PC-3 (cell line): ENCODE measurements around the gene SPTA1. TPM values are rescaled to one million over a fixed set of nuclear protein-coding genes. Genes with fewer than 3 reads are reported as not detected.
"Not testable (repeated sequence)": the region's sequence is repeated elsewhere in the genome, so short reads cannot be mapped to it uniquely, and the experiment has no call there.

Experiments
- ATAC-seq: fragments of 200-7000 bp; cut with Tn5 transposase; 2 replicates; pipeline ENCODE4 v1.9.1; 2020; ENCODE audit warnings: mild to moderate bottlenecking, moderate library complexity
- BruUV-seq: library from RNA; stranded (reverse); fragments of 400-500 nt; replicated peaks from 2 replicates; lab custom pipeline; 2021; lab: Mats Ljungman, UMichigan
- CTCF ChIA-PET: fragments of 300-600 bp; sonication (Branson Sonifier 250); formaldehyde crosslinking; loops from one replicate; lab custom pipeline; 2022; ENCODE audit warnings: antibody characterized with exemption; lab: Charles Lee
- POLR2A ChIA-PET: fragments of 300-600 bp; sonication (Branson Sonifier 250); formaldehyde crosslinking; loops from one replicate; lab custom pipeline; 2022; ENCODE audit warnings: antibody characterized with exemption; ENCODE audit not compliant: unreplicated experiment; lab: Charles Lee
- DNase-seq: peaks from one replicate; pipeline ENCODE4 v3.0.0-alpha.2; 2015
- H2AFZ ChIP-seq: fragments of 300-600 bp; sonication (generic); 2 replicates; pipeline ENCODE4 v1.6.0; 2016; ENCODE audit warnings: antibody characterized with exemption, low read length
- H3F3A ChIP-seq: fragments of 300-600 bp; sonication (generic); one replicate; pipeline ENCODE4 v1.6.0; 2017; ENCODE audit warnings: antibody characterized with exemption, low read length, control low read depth, mild to moderate bottlenecking; ENCODE audit not compliant: unreplicated experiment
- H3K27ac ChIP-seq: fragments of 300-600 bp; sonication (generic); 2 replicates; pipeline ENCODE4 v1.5.1; 2016; ENCODE audit warnings: mild to moderate bottlenecking, low read length
- H3K27me3 ChIP-seq: fragments of 300-600 bp; sonication (generic); 2 replicates; pipeline ENCODE4 v1.6.1; 2016; ENCODE audit warnings: low read length, mixed read lengths
- H3K36me3 ChIP-seq: fragments of 300-600 bp; sonication (generic); 2 replicates; pipeline ENCODE4 v1.6.1; 2016; ENCODE audit warnings: low read depth, mixed run types, low read length, mixed read lengths
- H3K4me1 ChIP-seq: fragments of 300-600 bp; sonication (generic); 2 replicates; pipeline ENCODE4 v1.5.1; 2016; ENCODE audit warnings: low read length; ENCODE audit not compliant: insufficient read depth
- H3K4me2 ChIP-seq: fragments of 300-600 bp; sonication (generic); 2 replicates; pipeline ENCODE4 v1.6.0; 2016; ENCODE audit warnings: low read length
- H3K4me3 ChIP-seq: fragments of 300-600 bp; sonication (generic); 2 replicates; pipeline ENCODE4 v1.5.1; 2016; ENCODE audit warnings: mild to moderate bottlenecking, low read length, mixed read lengths
- H3K79me2 ChIP-seq: fragments of 300-600 bp; sonication (generic); 2 replicates; pipeline ENCODE4 v1.6.1; 2017; ENCODE audit warnings: low read length, mixed read lengths
- H3K9ac ChIP-seq: fragments of 300-600 bp; sonication (generic); 2 replicates; pipeline ENCODE4 v1.6.0; 2016; ENCODE audit warnings: mild to moderate bottlenecking, low read length
- H3K9me2 ChIP-seq: fragments of 300-600 bp; sonication (generic); replicated peaks from 2 replicates; pipeline ENCODE4 v1.6.1; 2016; ENCODE audit warnings: mixed run types, low read length, mixed read lengths
- H3K9me3 ChIP-seq: fragments of 300-600 bp; sonication (generic); 2 replicates; pipeline ENCODE4 v1.6.1; 2016; ENCODE audit warnings: low read length, mixed read lengths
- H4K20me1 ChIP-seq: fragments of 300-600 bp; sonication (generic); 2 replicates; pipeline ENCODE4 v1.6.1; 2016; ENCODE audit warnings: low read length, mixed read lengths
- CTCF ChIP-seq: fragments of 300-600 bp; sonication (generic); conservative IDR thresholded peaks from 2 replicates; pipeline ENCODE4 v1.5.1; 2017; ENCODE audit warnings: antibody characterized with exemption, low read depth, mild to moderate bottlenecking, low read length
- EZH2 ChIP-seq: fragments of 300-600 bp; sonication (generic); IDR thresholded peaks from one replicate; pipeline ENCODE4 v1.6.1; 2017; ENCODE audit warnings: antibody characterized with exemption, mild to moderate bottlenecking, low read length; ENCODE audit not compliant: unreplicated experiment
- EZH2phosphoT487 ChIP-seq: fragments of 300-600 bp; sonication (generic); IDR thresholded peaks from 2 replicates; pipeline ENCODE4 v1.6.1; 2018; ENCODE audit warnings: mild to moderate bottlenecking, antibody characterized with exemption, low read length, borderline replicate concordance
- intact Hi-C: fragments of 100-400 bp; cut with micrococcal nuclease; formaldehyde crosslinking; loops from 2 replicates; pipeline ENCODE4 v1.9.0; 2023
- total RNA-seq: library from RNA; depleted of rRNA; stranded (reverse); fragments of >200 nt; gene quantifications from 2 replicates; pipeline ENCODE4 v1.2.3, GENCODE V29; 2014

Gene SPTA1
- total RNA-seq, 1 experiment from 2014 or later: not detected

- H3K79me2 ChIP-seq: no peaks in the 10 kb centered on the region
- 0 out of 2 replicates have a peak, but pooled peaks cover 5% of the 10 kb centered on the region for H3K27me3 ChIP-seq
- no peak overlapping the region for H2AFZ ChIP-seq
- no peak overlapping the region for H3K27ac ChIP-seq
- BruUV-seq: no TSS peak
- no peak overlapping the region for H3K4me3 ChIP-seq
- DNase-seq (no peak), ATAC-seq (no peak)
- CTCF ChIA-PET: no interaction called here
- H3K4me1 ChIP-seq: no peaks in the 10 kb centered on the region
- H3K9ac ChIP-seq: no peak overlapping the region
- no peaks in the 10 kb centered on the region for H4K20me1 ChIP-seq
- no peaks in the 10 kb centered on the region for H3K9me3 ChIP-seq
- POLR2A ChIA-PET: no interaction called here
- H3K9me2 ChIP-seq: no peaks in the 10 kb centered on the region; the same call in 1 of the 2 replicates
- no peaks in the 10 kb centered on the region for H3K36me3 ChIP-seq
- H3K4me2 ChIP-seq: no peak overlapping the region
- intact Hi-C loops: no loop called here
- no peak for TF ChIP-seq EZH2phosphoT487
- TF ChIP-seq EZH2: no peak
- no peak for TF ChIP-seq CTCF
- H3F3A ChIP-seq: no peaks in the 10 kb centered on the region
Measured at GRCh38 chr1:158691907-158692306, 5.4 kb upstream of the SPTA1 start.

- DNase-seq, ATAC-seq, H3K9ac ChIP-seq, H2AFZ ChIP-seq, CTCF ChIA-PET, H3K36me3 ChIP-seq, H3K4me3 ChIP-seq, H3F3A ChIP-seq, H4K20me1 ChIP-seq, H3K4me2 ChIP-seq, H3K27me3 ChIP-seq, H3K9me2 ChIP-seq, H3K9me3 ChIP-seq, POLR2A ChIA-PET, H3K4me1 ChIP-seq, intact Hi-C loops, BruUV-seq, H3K79me2 ChIP-seq, H3K27ac ChIP-seq: not testable (repeated sequence)
Measured at GRCh38 chr1:158691149-158691548, 4.6 kb upstream of the SPTA1 start.

- no TSS peak for BruUV-seq
- H4K20me1 ChIP-seq: no peaks in the 10 kb centered on the region
- H2AFZ ChIP-seq: no peak overlapping the region
- no peak overlapping the region for H3K9ac ChIP-seq
- TF ChIP-seq EZH2phosphoT487: no peak
- no peak for TF ChIP-seq EZH2
- no peak for TF ChIP-seq CTCF
- H3K4me2 ChIP-seq: no peak overlapping the region
- H3K36me3 ChIP-seq: no peaks in the 10 kb centered on the region
- DNase-seq (no peak), ATAC-seq (no peak)
- intact Hi-C loops: no loop called here
- POLR2A ChIA-PET: no interaction called here
- H3K27me3 ChIP-seq: peaks cover 9% of the 10 kb centered on the region; the same call in 1 of the 2 replicates
- no peaks in the 10 kb centered on the region for H3K4me1 ChIP-seq
- CTCF ChIA-PET: no interaction called here
- no peaks in the 10 kb centered on the region for H3K9me3 ChIP-seq
- H3K9me2 ChIP-seq: no peaks in the 10 kb centered on the region; the same call in 1 of the 2 replicates
- H3F3A ChIP-seq: no peaks in the 10 kb centered on the region
- no peak overlapping the region for H3K27ac ChIP-seq
- H3K79me2 ChIP-seq: no peaks in the 10 kb centered on the region
- no peak overlapping the region for H3K4me3 ChIP-seq
Measured at GRCh38 chr1:158689875-158690274, 3.4 kb upstream of the SPTA1 start.
